Esophagus muscularis mucosa (tissue), 4 donors: ENCODE data around the gene SLC35F6.

Experiments used
- EP300 ChIP-seq: sonication (generic); formaldehyde crosslinking; IDR thresholded peaks from one replicate; pipeline ENCODE4 v1.6.1; 2017; ENCODE audit warnings: antibody characterized with exemption
- POLR2A ChIP-seq: fragments of 450-650 bp; IDR thresholded peaks from one replicate; pipeline ENCODE4 v1.6.1; 2017; ENCODE audit warnings: antibody characterized with exemption, moderate library complexity, mild to moderate bottlenecking, low read depth
- POLR2AphosphoS5 ChIP-seq, 2 donors: sonication (generic); formaldehyde crosslinking; IDR thresholded peaks; one replicate each; pipeline ENCODE4 v1.6.1; 2017; ENCODE audit warnings: antibody characterized with exemption in 2 of 2
- TF ChIP-seq, protein P1 (sequence below), 3 experiments: fragments of 200-600 bp in 2 of 3; fragments of 450-650 bp in 1 of 3; sonication (generic) in 2 of 3; IDR thresholded peaks; one replicate each; pipeline ENCODE4 v1.5.1; 2017 to 2019; ENCODE audit warnings: antibody characterized with exemption in 3 of 3, mild to moderate bottlenecking in 2 of 3, moderate library complexity in 1 of 3

DNA sequence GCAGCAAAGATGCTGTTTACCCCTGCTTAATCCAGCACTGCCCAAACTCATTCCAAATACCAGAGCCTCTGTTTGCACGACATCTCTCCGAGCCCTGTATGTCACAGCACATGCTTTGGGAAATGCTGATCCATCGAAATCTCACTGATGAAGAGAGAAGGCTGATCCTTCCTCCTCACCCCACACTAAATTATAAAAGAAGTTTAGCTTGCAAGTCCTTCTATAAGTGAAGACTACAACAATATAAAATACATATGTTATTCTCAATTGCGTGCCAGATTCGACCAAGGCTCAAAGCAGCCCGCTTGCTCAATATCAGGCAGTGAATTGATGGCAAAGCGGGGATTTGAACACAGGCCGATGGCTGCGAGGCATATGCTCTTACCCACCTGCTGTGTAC is 30.7 kb upstream of the SLC35F6 start:
- TF ChIP-seq POLR2A: no peak
- TF ChIP-seq, protein P1, sequence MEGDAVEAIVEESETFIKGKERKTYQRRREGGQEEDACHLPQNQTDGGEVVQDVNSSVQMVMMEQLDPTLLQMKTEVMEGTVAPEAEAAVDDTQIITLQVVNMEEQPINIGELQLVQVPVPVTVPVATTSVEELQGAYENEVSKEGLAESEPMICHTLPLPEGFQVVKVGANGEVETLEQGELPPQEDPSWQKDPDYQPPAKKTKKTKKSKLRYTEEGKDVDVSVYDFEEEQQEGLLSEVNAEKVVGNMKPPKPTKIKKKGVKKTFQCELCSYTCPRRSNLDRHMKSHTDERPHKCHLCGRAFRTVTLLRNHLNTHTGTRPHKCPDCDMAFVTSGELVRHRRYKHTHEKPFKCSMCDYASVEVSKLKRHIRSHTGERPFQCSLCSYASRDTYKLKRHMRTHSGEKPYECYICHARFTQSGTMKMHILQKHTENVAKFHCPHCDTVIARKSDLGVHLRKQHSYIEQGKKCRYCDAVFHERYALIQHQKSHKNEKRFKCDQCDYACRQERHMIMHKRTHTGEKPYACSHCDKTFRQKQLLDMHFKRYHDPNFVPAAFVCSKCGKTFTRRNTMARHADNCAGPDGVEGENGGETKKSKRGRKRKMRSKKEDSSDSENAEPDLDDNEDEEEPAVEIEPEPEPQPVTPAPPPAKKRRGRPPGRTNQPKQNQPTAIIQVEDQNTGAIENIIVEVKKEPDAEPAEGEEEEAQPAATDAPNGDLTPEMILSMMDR (IDR thresholded peaks at IDR 0.05): no peak
- TF ChIP-seq POLR2AphosphoS5 (IDR thresholded peaks at IDR 0.05): no peak
- TF ChIP-seq EP300: no peak
